Stimulated activated CD8-positive, alpha-beta memory T cell treated with anti-CD3 and anti-CD28 coated beads, Interleukin-2, amount 100 ng/mL, for 1 hour (primary cell): ENCODE data around the gene ZCCHC7.

Experiments used
- DNase-seq, 2 donors: peaks; one replicate each; pipeline ENCODE4 v3.0.0-alpha.2; 2020; ENCODE audit warnings: low read depth in 2 of 2

The ZCCHC7 gene

DNA sequence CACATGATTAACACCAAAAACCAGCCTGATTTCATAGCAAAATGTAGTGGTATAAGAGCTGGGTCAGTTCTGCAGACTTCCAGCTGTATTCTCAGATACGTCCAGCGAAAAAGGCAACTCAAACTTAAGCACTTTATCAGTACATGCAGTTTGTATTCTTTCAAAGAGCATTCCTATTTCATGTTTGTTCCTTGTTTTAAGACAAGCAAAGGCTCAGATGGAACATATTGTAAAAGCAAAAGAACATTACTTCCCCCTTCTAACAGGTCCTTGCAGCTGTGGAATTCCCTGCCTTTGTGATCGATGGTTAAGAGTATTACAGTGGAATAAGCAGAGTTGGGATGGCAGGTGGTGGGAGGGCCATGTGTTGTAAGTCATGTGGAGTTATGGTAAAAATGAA, 215.8 kb downstream of the ZCCHC7 start:
- no peak for DNase-seq

GRCh38 chr9:37337301-37337890, 217.0 kb downstream of the ZCCHC7 start:
- no peak for DNase-seq

- DNase-seq = no peak
Observed at GRCh38 chr9:37338218-37338617, 217.8 kb downstream of the ZCCHC7 start.

GRCh38 chr9:37339923-37340322, 219.5 kb downstream of the ZCCHC7 start:
- no peak for DNase-seq

- DNase-seq = no peak
Observed at GRCh38 chr9:37340961-37341360, 220.6 kb downstream of the ZCCHC7 start.

GRCh38 chr9:37341704-37342103, 221.3 kb downstream of the ZCCHC7 start:
- no peak for DNase-seq

GRCh38 chr9:37342493-37342892, 222.1 kb downstream of the ZCCHC7 start:
- no peak for DNase-seq

DNA sequence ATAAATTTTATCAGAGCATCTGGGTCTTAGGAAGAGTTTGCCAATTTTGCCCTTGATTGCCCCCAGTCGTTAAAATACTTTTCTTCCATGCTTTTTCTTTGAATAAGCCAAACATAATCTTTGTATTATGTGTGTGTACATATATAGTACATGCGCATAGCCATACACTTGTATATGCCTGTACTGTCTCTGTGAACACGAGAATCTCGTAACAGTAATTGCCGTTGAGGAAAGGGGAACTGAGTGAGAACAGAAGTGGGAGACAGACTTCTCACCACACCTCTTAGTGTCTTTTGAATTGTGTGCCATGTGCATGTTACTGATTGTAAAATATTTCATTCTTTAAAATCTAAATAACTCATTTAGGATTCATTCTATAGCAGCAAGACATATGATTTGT, 222.5 kb downstream of the ZCCHC7 start:
- no peak for DNase-seq

DNA sequence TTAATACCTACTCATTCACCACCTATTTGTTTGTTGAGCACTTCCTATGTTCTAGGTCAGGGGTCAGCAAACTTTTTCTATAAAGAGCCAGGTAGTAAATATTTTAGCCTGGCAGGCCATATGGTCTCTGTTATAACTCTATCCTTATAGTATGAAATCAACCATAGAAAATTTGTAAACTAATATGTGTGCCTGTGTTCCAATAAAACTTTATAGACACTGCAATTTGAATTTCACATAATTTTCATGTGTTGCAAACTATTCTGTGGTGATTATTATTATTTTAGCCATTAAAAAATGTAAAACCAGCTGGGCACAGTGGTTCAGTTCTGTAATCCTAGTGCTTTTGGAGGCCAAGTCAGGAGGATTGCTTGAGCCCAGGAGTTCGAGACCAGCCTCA, 223.3 kb downstream of the ZCCHC7 start:
- no peak for DNase-seq

- no peak for DNase-seq
Observed at GRCh38 chr9:37345038-37345437, 224.7 kb downstream of the ZCCHC7 start.

DNA sequence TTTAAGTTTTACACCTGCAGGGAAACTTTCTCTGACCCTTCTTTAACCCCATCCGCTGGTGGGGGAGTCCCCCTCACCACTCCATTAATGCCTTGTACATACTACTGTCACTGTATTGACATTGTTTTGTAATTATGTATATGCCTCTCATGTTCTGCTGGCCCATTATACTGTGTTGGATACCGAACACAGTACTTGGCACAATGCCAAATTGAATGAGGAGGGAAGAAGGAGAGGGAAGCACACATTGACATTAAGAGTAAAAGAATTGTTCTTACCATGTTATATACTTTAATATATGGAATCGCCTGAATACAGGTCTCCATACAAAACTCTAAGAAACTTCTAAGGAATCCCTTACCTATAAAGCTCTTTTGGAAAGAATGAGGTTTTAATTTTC, 228.5 kb downstream of the ZCCHC7 start:
- DNase-seq = no peak

- no peak for DNase-seq
Observed at GRCh38 chr9:37350486-37351190, 230.3 kb downstream of the ZCCHC7 start.

DNA sequence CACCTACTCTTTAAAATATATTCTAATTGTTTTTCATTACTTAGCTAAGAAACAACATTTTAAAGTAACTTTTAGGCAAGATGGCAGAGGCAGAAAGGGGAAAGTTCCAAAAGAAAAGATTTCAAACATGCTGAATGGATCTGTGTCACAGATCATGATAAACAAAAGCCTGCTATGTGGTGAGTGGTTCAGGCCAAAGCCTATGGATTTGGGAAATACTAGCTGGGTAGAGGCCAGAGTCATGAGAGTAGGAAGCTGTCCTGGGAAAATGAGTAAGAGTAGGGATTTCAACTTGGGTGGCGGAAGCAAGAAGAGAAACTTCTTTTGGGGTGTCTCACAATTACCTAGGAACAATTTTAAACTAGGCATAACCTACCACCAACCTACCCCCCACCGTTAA, 233.4 kb downstream of the ZCCHC7 start:
- no peak for DNase-seq

DNA sequence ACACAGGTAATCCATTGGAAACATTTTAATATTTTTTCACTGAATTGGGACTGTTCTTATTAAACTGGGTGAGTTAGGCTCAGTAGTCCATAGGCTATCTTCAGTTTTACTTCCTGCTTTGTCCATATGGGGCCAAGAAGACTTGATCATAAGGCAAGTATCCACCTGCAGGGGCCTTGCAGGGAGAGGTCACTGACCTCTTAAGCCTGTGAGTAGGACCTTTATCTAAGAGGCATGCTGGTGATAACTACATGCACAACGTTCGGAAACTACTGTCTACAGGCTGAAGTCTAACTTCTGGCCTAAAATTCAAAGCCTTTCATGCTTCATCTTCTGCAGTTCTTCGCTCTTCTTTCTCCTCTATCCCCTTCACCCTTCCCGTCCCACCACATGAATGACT, 242.1 kb downstream of the ZCCHC7 start:
- no peak for DNase-seq

DNA sequence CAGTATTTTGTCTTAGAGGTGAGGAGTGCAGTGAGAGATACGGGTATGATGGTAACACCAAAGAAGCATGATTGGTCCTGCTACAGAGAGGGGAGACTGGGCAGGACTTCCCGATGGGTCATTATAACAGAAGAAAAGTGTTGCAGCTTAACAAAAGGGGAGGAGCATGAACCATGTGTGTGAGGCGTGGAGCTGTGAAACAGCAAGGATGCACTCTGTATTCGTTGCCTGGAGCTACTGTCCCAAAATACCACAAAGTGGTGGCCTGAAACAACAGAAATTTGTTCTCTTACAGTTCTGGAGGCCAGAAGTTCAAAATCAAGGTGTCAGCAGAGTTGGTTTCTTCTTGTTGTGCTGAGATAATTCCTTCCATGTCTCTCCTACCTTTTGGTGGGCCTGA, 242.8 kb downstream of the ZCCHC7 start:
- no peak for DNase-seq

- no peak for DNase-seq
Observed at GRCh38 chr9:37364136-37364535, 243.8 kb downstream of the ZCCHC7 start.

- DNase-seq = no peak
Observed at GRCh38 chr9:37364751-37365360, 244.5 kb downstream of the ZCCHC7 start.

DNA sequence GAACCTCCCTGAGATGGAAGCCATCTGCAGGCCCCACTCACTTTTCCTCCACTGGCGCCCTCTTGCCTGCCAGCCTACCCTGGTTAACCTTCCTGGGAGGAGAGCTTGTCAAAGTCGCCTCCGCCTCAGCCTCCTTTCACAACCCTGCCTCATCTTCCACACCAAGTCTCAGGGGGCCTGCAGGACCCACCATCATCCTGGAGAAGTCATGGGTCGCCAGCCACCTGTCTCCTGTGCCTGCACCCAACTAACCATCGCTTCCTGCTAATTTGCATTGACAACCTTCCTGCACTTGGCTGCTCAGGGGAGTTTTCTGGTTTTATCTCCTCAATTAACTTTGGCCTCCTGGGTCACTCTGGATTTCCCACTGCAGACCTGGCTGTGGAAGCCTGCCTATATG, 249.3 kb downstream of the ZCCHC7 start:
- DNase-seq = no peak

GRCh38 chr9:37370282-37370681, 249.9 kb downstream of the ZCCHC7 start:
- DNase-seq = no peak

GRCh38 chr9:37370968-37371563, 250.7 kb downstream of the ZCCHC7 start:
- DNase-seq = no peak

DNA sequence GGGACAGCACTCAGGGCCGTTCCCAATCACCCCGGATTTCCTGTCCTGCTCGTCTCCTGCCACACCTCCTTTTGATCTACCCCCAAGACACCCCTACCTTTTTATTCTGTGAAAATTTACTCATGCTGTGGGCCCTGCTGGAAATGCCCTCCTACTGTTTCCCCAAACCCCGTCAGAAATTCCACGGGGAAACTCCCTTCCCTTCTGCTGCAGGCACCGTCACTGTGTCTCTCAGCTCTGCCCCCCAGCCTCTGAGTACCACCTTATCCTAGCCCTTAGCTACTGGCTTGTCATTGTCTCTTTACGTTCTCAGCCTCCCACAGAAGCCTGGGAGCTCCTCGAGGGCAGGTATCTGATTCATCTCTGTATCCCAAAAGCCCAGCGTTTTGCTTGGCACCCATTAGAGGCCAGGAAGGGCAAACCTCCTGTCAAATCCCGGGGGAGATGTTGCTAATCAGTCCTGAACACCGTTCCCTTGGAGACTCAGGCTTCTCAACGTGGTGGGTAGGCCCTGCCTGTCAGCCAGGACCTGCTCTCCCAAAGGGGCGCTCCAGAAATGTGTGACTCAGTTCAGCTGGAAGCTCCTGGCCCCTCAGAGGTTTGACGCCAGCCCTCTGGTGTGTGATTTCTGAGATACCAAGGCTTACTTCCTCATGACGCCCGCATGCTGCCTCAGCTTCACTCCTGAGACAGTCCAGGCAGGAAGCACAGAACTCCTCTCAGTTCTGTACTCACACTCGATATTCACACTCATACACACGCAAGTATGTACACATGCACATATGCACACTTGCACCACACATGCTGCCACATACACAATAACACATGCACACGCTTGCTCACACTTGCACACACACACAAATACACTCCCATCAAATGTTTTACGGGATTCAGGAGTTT, 251.4 kb downstream of the ZCCHC7 start:
- no peak for DNase-seq

- DNase-seq = no peak
Observed at GRCh38 chr9:37372839-37373238, 252.5 kb downstream of the ZCCHC7 start.
